GM21786 (cell line): ENCODE data around the gene HTR3B.

ENCODE experiments used
- ATAC-seq: cut with Tn5 transposase; IDR thresholded peaks from one replicate; pipeline ENCODE4 v1.9.1; 2021; ENCODE audit not compliant: unreplicated experiment

Gene HTR3B

DNA sequence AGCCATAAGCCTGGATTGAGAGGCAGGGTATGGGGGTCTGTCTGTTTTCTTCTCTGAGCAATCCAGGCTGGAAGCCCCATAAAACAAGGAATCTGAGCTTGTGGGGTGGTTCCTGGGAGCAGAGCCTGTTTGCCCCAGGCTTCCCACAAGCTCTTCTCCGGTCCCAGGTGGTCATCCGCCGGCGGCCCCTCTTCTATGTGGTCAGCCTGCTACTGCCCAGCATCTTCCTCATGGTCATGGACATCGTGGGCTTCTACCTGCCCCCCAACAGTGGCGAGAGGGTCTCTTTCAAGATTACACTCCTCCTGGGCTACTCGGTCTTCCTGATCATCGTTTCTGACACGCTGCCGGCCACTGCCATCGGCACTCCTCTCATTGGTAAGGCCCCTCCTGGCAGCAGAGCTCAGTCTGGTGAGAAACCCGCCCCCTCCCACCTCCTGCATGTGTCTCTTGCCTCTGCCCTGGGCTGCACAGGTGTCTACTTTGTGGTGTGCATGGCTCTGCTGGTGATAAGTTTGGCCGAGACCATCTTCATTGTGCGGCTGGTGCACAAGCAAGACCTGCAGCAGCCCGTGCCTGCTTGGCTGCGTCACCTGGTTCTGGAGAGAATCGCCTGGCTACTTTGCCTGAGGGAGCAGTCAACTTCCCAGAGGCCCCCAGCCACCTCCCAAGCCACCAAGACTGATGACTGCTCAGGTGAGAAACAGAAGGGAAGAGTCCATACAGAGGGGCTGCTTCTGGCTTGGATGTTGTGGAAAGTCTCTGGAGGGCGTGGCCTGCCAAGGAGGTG is 82.0 kb downstream of the HTR3B start:
- no peak for ATAC-seq

- no peak for ATAC-seq
Measured at GRCh38 chr11:113989381-113989780, 84.8 kb downstream of the HTR3B start.

- ATAC-seq: no peak
Measured at GRCh38 chr11:113989916-113990315, 85.3 kb downstream of the HTR3B start.

DNA sequence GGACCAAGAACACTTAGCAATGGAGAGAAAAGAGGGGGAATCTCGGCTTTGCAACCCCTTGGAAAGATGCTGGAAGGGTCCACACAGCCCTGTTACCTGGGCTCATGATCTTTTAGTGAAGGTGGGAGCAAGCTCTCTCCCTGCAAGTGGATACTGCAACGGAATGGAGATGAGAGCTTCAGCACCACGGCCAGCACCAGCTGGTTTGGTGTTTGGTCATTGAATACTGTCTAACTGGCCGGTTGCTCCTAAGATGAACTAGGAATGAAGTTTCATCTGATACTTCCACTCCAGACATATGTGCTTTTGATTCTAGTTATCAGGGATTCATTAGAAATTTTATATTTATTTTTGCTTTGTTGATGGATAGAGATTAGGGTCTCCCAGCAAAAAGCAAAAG is 86.6 kb downstream of the HTR3B start:
- no peak for ATAC-seq

- ATAC-seq: no peak
Measured at GRCh38 chr11:113991718-113992458, 87.3 kb downstream of the HTR3B start.

GRCh38 chr11:113992459-113993110 is 88.0 kb downstream of the HTR3B start:
- ATAC-seq: no peak

DNA sequence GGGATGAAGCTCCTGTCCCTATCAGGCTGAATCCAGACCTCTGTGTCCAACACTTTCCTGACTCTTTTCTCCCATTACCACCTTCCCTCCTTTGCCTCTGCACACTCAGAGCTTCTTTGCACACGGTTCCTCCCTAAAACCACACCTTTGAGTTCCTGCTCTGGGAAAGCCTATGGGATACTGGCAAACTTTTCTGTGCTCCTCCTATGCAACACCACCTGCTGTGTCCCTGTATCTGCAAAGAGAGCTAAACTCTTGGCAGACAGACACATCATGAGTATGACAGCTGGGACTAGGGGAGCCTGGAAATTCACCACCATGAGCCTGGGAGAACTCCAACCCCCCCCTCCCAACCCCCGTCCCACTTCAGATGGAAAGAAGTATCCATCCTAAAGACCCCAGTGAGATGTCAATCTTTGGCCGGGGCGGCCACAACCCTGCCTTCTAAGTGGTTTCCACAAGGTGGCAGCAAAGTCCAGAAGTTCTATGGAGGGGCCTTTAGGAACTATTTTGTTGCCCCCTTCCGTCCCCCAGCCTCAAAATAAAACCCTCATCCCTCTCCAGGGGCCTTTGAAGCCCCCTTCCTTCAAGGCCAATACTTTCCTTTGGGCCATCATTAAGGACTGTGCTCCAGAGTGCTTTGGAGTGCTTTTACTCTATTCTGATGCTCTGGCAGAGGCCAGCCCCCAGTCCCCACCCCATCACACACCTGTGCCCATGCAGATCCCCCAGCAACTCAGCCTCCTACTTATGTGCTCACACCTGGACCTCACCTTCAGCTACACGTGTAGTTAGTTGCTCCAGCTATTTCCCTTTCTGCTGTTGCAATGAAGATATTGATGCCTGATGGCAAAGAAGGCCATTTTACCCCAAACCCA is 89.7 kb downstream of the HTR3B start:
- no peak for ATAC-seq
